RWPE1 (cell line): ENCODE results near the gene PDSS2.

Experiments
- CTCF ChIA-PET: fragments of 350-600 bp; sonication (Branson Sonifier 250); formaldehyde crosslinking; extraction: SDS; loops from one replicate; lab custom pipeline; 2021; lab: Yijun Ruan, JAX
- POLR2A ChIA-PET: fragments of 400-600 bp; formaldehyde crosslinking; extraction: SDS; loops from one replicate; lab custom pipeline; 2020; ENCODE audit warnings: antibody characterized with exemption; ENCODE audit not compliant: low non-redundant PET; lab: Yijun Ruan, JAX
- DNase-seq: peaks from one replicate; pipeline ENCODE4 v3.0.0; 2012; ENCODE audit warnings: low spot score
- H3K27ac ChIP-seq: fragments of 450-650 bp; 2 replicates; pipeline ENCODE4 v1.5.1; 2017
- TF ChIP-seq, protein P1 (sequence below): fragments of 450-650 bp; conservative IDR thresholded peaks from 2 replicates; pipeline ENCODE4 v1.5.1; 2017; ENCODE audit warnings: low read depth, mild to moderate bottlenecking

PDSS2 gene

DNA sequence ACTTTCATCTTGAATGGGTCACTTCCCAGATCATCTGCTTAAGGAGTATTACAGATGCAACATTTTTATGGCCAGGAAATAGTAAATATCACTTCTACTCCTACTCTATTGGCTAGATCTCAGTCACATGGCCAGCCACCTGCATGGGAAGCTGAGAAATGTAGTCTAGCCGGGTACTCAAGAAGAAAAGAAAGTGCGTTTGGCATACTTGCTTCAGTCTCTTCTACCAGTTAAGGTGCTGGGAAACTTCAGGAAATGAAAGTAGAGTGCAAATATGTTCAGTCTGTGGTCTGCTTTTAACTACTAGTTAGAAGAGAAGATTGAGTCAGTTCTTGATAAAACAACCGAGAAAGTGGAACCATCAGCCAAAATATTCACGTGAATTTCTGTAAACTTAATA, 129.2 kb downstream of the PDSS2 start:
- no peak overlapping the region for H3K27ac ChIP-seq
- ChIA-PET POLR2A (no interaction called here), CTCF (no interaction called here)
- no peak for DNase-seq
- TF ChIP-seq, protein P1, sequence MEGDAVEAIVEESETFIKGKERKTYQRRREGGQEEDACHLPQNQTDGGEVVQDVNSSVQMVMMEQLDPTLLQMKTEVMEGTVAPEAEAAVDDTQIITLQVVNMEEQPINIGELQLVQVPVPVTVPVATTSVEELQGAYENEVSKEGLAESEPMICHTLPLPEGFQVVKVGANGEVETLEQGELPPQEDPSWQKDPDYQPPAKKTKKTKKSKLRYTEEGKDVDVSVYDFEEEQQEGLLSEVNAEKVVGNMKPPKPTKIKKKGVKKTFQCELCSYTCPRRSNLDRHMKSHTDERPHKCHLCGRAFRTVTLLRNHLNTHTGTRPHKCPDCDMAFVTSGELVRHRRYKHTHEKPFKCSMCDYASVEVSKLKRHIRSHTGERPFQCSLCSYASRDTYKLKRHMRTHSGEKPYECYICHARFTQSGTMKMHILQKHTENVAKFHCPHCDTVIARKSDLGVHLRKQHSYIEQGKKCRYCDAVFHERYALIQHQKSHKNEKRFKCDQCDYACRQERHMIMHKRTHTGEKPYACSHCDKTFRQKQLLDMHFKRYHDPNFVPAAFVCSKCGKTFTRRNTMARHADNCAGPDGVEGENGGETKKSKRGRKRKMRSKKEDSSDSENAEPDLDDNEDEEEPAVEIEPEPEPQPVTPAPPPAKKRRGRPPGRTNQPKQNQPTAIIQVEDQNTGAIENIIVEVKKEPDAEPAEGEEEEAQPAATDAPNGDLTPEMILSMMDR = no peak

DNA sequence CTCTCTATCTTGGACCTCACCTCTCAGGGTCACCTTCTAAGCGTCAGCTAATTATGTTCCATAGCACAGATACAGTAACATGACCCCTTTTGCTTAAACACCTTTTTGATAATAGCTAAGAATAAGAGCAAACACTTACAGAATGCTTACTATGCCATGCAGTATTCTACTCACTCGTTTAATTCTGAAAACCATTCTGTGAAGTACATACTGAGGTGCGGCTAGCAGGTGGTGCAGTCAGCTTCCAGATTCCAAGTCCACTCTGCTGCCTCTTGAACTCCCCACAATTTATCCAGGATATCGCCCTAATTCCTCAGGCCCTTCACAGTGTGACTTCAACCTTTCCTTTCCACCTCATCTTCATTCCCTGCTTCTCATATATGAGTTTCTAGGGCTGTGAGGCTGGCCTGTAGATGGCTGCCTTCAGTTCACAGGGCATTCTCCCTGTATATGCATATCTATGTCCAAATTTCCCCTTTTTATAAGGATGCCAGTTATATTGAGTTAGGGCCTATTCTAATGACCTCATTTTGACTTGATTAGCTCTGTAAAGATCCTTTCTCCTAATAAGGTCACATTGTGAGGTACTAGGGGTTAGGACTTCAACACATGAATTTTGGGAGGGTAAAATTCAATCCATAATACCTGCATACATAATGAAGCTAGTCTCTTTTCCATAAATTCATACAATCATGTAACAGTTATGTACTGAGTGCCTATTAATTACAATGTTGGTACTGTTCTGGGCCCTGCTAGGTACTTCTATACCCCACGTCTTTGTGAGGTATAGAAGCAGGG, 130.1 kb downstream of the PDSS2 start:
- TF ChIP-seq, protein P1 = no peak
- DNase-seq = no peak
- H3K27ac ChIP-seq = no peak overlapping the region
- ChIA-PET CTCF (interaction anchor here (0.6 to 1.5 kb wide), 2 partner anchors 11 to 935 kb away, joined by 3 to 4 read pairs; no protein-coding TSS in a partner anchor), POLR2A (no interaction called here)

DNA sequence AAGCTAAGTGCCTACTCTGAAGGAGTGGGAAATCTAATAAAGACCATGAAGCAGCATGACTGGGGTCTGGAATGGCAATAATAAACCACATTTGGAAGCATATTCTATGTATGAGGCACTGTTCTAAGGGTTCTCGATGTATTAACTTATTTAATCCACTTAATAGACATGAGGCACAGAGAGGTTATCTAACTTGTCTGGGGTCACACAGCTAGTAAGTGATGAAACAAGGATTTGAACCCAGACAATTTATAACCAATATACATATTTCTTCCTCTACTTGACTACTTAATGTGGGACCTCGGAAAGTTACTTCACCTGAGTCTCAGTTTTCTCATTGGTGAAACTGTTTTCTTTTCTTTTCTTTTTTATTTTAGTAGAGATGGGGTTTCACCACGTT, 131.3 kb downstream of the PDSS2 start:
- TF ChIP-seq, protein P1 = no peak
- no peak for DNase-seq
- no peak overlapping the region for H3K27ac ChIP-seq
- ChIA-PET POLR2A (no interaction called here), CTCF (interaction anchor here (0.7 to 1.5 kb wide), 2 partner anchors 10 to 579 kb away, joined by 3 to 4 read pairs; no protein-coding TSS in a partner anchor)

DNA sequence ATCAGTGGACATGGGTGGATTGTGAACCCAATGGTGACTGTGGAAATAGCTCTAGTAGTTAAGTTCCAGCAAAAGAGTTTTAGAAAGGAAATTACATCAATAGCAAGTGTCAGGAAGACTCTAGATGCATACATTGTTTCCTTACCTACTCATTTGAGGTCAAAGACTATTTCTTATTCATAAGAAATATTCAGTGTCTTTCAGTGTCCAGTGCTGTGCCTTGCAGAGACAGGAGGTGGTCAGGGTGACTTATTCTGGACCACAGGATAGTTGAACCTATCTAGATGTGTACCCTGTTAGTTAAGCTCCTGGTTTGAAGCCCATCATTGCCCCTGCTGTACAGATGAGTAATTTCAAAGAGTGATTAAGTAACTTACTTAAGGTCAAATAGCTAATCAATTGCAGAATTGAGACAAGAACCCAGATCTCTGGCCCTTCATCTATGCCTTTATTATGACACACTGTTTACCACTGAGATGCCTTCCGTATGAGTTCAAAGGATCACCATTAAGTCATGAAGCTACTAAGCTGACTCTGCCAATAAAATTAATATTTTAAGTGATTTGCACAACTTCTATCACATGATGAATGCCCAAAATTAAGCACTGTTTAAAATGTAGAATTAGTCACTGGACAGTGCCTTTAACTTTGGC, 136.1 kb downstream of the PDSS2 start:
- DNase-seq = no peak
- TF ChIP-seq, protein P1 = no peak
- ChIA-PET POLR2A (no interaction called here), CTCF (no interaction called here)
- no peak overlapping the region for H3K27ac ChIP-seq

DNA sequence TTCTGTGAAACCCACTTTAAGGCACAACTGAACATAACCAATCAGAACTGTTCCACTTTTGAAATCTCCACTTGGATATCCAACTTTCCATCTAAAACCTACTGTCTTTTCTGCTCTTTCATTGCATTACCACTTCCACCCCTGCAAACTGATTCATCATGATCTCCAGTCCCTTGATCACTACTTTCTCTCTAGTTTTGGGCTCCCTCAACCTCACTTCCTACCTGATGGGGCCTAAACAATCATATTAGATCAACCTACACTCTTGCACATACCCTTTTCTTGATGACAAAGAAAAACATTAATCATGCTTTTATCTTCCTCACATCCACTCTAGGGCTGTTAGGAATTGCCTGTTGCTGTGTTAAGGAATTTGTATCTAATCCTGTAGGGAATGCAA, 137.6 kb downstream of the PDSS2 start:
- H3K27ac ChIP-seq = no peak overlapping the region
- POLR2A ChIA-PET = no interaction called here
- no peak for DNase-seq
- TF ChIP-seq, protein P1 = no peak
- CTCF ChIA-PET = no interaction called here

DNA sequence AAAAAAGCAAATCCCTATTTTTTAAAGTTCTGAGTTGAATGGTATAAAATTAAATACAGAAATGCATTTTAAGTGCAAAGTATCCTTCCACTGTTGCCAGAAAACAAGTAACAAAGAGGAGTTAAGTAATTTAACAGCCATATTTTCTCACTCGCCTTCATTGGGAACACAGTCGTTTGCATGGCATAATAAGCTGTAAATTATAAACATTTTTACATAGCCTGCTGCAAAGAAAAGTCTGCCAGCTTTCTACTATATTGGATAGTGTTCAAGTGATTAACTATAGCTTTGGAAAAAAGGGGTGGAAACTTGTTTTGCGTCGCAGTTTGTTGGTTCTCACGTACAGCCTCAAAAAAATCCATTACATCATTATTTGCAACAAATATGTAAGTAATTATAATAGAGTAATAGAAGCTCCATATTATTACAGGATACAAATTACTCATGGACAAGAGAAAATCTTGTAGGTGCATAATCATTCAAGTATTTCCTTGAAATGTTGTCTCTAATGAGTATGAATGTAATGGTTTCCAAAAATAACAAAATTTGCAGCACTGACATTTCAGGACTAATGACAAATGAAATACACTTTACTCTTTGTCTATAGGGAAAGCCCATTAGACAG, 139.3 kb downstream of the PDSS2 start:
- no peak overlapping the region for H3K27ac ChIP-seq
- CTCF ChIA-PET = no interaction called here
- POLR2A ChIA-PET = no interaction called here
- TF ChIP-seq, protein P1 = no peak
- DNase-seq = no peak
